Endodermal cell (in vitro differentiated cells): ENCODE data around the gene KIF12. TPM values are rescaled to one million over a fixed set of nuclear protein-coding genes. Genes with fewer than 3 reads are reported as not detected.

Source experiments
- DNase-seq: peaks from one replicate; pipeline ENCODE4 v3.0.0-alpha.2; 2017
- H3K27ac ChIP-seq: 2 replicates; pipeline ENCODE4 v1.5.1; 2013; ENCODE audit warnings: mild to moderate bottlenecking, low read depth, low read length, moderate library complexity
- H3K27me3 ChIP-seq: 2 replicates; pipeline ENCODE4 v1.6.1; 2013; ENCODE audit warnings: mild to moderate bottlenecking, low read length, moderate library complexity; ENCODE audit not compliant: insufficient read depth, control insufficient read depth, poor library complexity, severe bottlenecking
- H3K36me3 ChIP-seq: 2 replicates; pipeline ENCODE4 v1.7.0; 2013; ENCODE audit warnings: mild to moderate bottlenecking, low read length, moderate library complexity; ENCODE audit not compliant: control insufficient read depth, insufficient read depth
- H3K4me1 ChIP-seq: one replicate; pipeline ENCODE4 v1.7.0; 2013; ENCODE audit warnings: low read length; ENCODE audit not compliant: control insufficient read depth, insufficient read depth
- H3K4me3 ChIP-seq: 2 replicates; pipeline ENCODE4 v1.5.1; 2013; ENCODE audit warnings: mild to moderate bottlenecking, low read length, moderate library complexity
- H3K9ac ChIP-seq: 2 replicates; pipeline ENCODE4 v1.6.1; 2013; ENCODE audit warnings: mild to moderate bottlenecking, low read length, moderate library complexity; ENCODE audit not compliant: poor library complexity, severe bottlenecking; ENCODE audit errors: extremely low read depth
- H3K9me3 ChIP-seq: 2 replicates; pipeline ENCODE4 v1.6.1; 2013; ENCODE audit warnings: mild to moderate bottlenecking, low read length, moderate library complexity; ENCODE audit not compliant: control insufficient read depth
- H3K27ac Mint-ChIP-seq: 2 replicates; pipeline ENCODE4 v1.8.0; 2020; ENCODE audit warnings: mixed read lengths
- H3K27me3 Mint-ChIP-seq: 2 replicates; pipeline ENCODE4 v1.8.0; 2021; ENCODE audit warnings: mild to moderate bottlenecking, mixed read lengths; ENCODE audit not compliant: insufficient read depth
- H3K36me3 Mint-ChIP-seq: 2 replicates; pipeline ENCODE4 v1.8.0; 2020; ENCODE audit warnings: low read depth, mixed read lengths
- H3K4me1 Mint-ChIP-seq: 2 replicates; pipeline ENCODE4 v1.8.0; 2020; ENCODE audit warnings: mixed read lengths
- H3K4me3 Mint-ChIP-seq: 2 replicates; pipeline ENCODE4 v1.8.0; 2020; ENCODE audit warnings: mild to moderate bottlenecking, moderate library complexity, mixed read lengths
- H3K9me3 Mint-ChIP-seq: 2 replicates; pipeline ENCODE4 v1.8.0; 2020; ENCODE audit warnings: mild to moderate bottlenecking, mixed read lengths
- WGBS, 2 experiments: methylation state at CpG; one replicate each; pipeline versions ENCODE4 v1.1.5 to v1.1.7; 2013; ENCODE audit warnings: missing lambda C conversion rate in 2 of 2, mixed read lengths in 1 of 2; ENCODE audit not compliant: insufficient coverage in 1 of 2, insufficient read length in 1 of 2; 5-methylcytosine and 5-hydroxymethylcytosine counted together
- total RNA-seq, 2 donors: library from RNA; stranded (reverse); fragmentation: NEBNext Ultra II Directional in 1 of 2; extraction: Animal tissue kit (Norgen Biotek cat#: 25700) in 1 of 2; gene quantifications; 2 replicates in 1 of 2; 3 replicates in 1 of 2; pipeline ENCODE4 v1.2.1, GENCODE V29; 2021
- TF ChIP-seq, protein P1 (sequence below): fragments of 200-600 bp; sonication (generic); conservative IDR thresholded peaks from 2 replicates; pipeline ENCODE4 v1.5.0; 2021; ENCODE audit warnings: antibody characterized with exemption, mild to moderate bottlenecking

The KIF12 gene
- total RNA-seq, 2 donors from 2014 or later = 11.4 to 16.3 TPM

DNA sequence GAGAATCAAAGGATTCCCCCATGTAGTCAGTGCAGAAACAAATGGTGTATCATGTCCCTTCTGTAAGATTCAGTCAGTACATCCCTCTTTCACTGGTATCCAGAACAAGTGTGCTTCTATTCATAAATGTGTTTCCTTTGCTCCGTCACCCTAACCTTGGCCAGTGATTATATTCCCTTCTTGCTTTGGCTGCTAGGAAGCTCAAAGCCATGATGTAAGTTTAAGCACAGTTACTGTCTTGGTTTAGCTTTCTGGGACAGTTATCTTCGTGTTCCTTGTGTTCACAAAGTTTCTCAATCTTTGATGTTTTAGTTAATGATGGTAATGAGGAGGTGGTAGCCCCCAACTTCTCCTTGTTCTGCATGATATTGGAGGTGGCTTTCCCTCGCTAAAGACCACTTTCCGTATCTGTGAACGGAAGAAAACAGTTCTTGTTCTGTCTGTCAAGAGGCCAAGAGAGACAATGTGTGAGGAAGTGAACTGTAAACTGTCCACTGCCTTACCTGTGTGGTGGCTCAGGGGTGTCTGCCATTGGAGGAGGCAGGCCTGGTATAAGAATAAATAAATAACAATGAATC is 18.8 kb downstream of the KIF12 start:
- Mint-ChIP-seq H3K4me1 (peaks cover 30% of the 10 kb centered on the region), H3K27ac (no peak overlapping the region), H3K9me3 (peaks cover 3% of the 10 kb centered on the region), H3K4me3 (no peak overlapping the region), H3K27me3 (peaks cover 18% of the 10 kb centered on the region), H3K36me3 (no peaks in the 10 kb centered on the region)
- 90 to 94% methylated on average over 2 to 5 of the region's 5 CpGs for WGBS, 2 experiments
- Histone ChIP-seq H3K27me3 (peaks cover 8% of the 10 kb centered on the region), H3K27ac (no peak overlapping the region), H3K36me3 (no peaks in the 10 kb centered on the region), H3K4me1 (no peaks in the 10 kb centered on the region), H3K9ac (no peak overlapping the region), H3K9me3 (no peaks in the 10 kb centered on the region), H3K4me3 (no peak overlapping the region)
- no peak for DNase-seq
- TF ChIP-seq, protein P1, sequence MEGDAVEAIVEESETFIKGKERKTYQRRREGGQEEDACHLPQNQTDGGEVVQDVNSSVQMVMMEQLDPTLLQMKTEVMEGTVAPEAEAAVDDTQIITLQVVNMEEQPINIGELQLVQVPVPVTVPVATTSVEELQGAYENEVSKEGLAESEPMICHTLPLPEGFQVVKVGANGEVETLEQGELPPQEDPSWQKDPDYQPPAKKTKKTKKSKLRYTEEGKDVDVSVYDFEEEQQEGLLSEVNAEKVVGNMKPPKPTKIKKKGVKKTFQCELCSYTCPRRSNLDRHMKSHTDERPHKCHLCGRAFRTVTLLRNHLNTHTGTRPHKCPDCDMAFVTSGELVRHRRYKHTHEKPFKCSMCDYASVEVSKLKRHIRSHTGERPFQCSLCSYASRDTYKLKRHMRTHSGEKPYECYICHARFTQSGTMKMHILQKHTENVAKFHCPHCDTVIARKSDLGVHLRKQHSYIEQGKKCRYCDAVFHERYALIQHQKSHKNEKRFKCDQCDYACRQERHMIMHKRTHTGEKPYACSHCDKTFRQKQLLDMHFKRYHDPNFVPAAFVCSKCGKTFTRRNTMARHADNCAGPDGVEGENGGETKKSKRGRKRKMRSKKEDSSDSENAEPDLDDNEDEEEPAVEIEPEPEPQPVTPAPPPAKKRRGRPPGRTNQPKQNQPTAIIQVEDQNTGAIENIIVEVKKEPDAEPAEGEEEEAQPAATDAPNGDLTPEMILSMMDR = no peak

DNA sequence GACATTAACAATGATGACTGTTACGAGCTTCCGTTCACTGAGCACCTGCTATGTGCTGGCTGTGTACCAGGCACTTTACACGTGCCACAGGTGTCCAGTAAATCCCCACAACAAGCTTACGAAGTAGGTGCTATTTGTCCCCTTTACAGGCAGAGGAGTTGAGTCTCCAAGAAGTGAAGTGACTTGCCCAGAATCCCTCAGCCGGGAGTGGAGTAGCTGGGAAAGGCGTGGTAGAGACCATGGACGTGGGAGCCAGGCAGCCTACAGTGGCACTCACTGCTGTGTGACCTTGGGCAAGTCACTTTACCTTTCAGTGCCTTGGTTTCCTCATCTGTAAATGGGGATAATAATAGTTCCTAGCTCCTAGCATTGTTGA is 20.3 kb downstream of the KIF12 start:
- Histone ChIP-seq H3K27ac (no peak overlapping the region), H3K9ac (no peak overlapping the region), H3K4me1 (no peaks in the 10 kb centered on the region), H3K9me3 (no peaks in the 10 kb centered on the region), H3K36me3 (no peaks in the 10 kb centered on the region), H3K27me3 (peaks cover 5% of the 10 kb centered on the region), H3K4me3 (no peak overlapping the region)
- TF ChIP-seq, protein P1 = no peak
- Mint-ChIP-seq H3K4me1 (peaks cover 30% of the 10 kb centered on the region), H3K4me3 (no peak overlapping the region), H3K27me3 (peaks cover 20% of the 10 kb centered on the region), H3K9me3 (peaks cover 3% of the 10 kb centered on the region), H3K36me3 (no peaks in the 10 kb centered on the region), H3K27ac (no peak overlapping the region)
- WGBS, 2 experiments = 86 to 89% methylated on average over 7 of the region's 7 CpGs
- no peak for DNase-seq

DNA sequence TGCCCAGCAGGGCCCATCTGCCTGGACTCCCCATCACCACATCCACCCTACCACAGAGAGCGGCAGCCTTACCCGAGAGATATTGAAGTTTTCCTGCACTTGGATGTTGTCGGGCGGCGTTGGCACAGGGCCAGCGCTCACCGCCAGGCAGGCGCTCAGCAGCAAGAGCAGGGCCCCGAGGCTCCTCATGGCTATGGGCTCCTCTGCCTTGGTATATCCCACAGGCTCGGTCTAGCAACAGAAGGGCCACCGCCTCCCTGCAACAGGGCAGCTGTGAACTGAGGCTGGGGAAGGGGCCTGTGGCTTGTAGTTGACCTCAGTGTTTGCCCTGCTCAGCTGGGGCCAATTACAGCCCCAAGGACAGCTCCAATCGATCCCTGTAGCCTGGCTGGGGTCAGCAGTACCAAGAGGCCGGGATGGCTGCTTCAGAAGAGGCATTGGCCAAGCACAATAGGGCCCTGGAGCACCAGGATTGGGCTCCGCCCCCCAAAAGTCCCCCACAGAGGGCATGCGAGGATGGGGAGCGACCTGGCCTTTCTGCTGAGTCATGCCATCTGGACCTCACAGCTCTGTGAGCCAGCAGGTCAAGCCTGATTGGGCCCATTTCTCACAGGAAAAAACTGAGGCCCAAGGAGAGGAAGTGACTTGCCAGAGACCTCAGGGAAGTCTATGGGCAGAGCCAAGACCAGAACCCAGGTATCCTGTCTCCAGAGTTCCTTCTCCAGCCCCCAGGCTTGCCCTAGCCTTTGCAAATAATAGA is 20.9 kb downstream of the KIF12 start, which contains the start of gene AMBP:
TSS of gene AMBP (minus strand) at position 280 of the 760 bp plus-strand sequence. CDS start at position 189, 91 bp downstream.
- Histone ChIP-seq H3K4me3 (no peak within 1 kb of the TSS), H3K27ac (no peak within 1 kb of the TSS), H3K4me1 (no peaks in the 10 kb centered on the region), H3K36me3 (no peaks in the 10 kb centered on the region), H3K27me3 (no peaks in the 10 kb centered on the region), H3K9ac (no peak within 1 kb of the TSS), H3K9me3 (no peaks in the 10 kb centered on the region)
- H3K4me1 Mint-ChIP-seq = peaks cover 30% of the 10 kb centered on the region
- H3K4me3 Mint-ChIP-seq = no peak within 1 kb of the TSS
- no peak for DNase-seq
- WGBS, 2 experiments = 86 to 93% methylated on average over 14 to 16 of the region's 16 CpGs
- peaks cover 20% of the 10 kb centered on the region for H3K27me3 Mint-ChIP-seq
- peaks cover 3% of the 10 kb centered on the region for H3K9me3 Mint-ChIP-seq
- no peak within 1 kb of the TSS for H3K27ac Mint-ChIP-seq
- TF ChIP-seq, protein P1 = no peak
- no peaks in the 10 kb centered on the region for H3K36me3 Mint-ChIP-seq
